OCI-LY3 (cell line): ENCODE results near the gene RPTN.

Experiments used
- H2AFZ ChIP-seq: fragments of 200-600, 300-600 bp; shearing (Covaris generic); 2 replicates; pipeline ENCODE4 v1.6.0; 2014; ENCODE audit warnings: antibody characterized with exemption, low read depth, low read length
- H3K27ac ChIP-seq: fragments of 200-600, 300-600 bp; sonication (generic); 2 replicates; pipeline ENCODE4 v1.5.1; 2014; ENCODE audit warnings: mild to moderate bottlenecking, low read length, moderate library complexity, mixed read lengths
- H3K27me3 ChIP-seq: fragments of 200-600, 300-600 bp; sonication (generic); 2 replicates; pipeline ENCODE4 v1.6.1; 2014; ENCODE audit warnings: low read depth, low read length, mixed read lengths
- H3K36me3 ChIP-seq: fragments of 200-600, 300-600 bp; sonication (generic); replicated peaks from 2 replicates; pipeline ENCODE3; 2014; ENCODE audit warnings: low read depth, low read length, mixed read lengths
- H3K4me1 ChIP-seq: fragments of 300-600, 200-600 bp; sonication (generic); 2 replicates; pipeline ENCODE4 v1.6.1; 2014; ENCODE audit warnings: low read length, mixed read lengths
- H3K4me2 ChIP-seq: fragments of 200-600, 300-600 bp; sonication (generic); 2 replicates; pipeline ENCODE4 v1.6.1; 2014; ENCODE audit warnings: low read length, mixed read lengths
- H3K4me3 ChIP-seq: fragments of 300-600, 200-600 bp; sonication (generic); 2 replicates; pipeline ENCODE4 v1.5.1; 2014; ENCODE audit warnings: antibody characterized with exemption, mild to moderate bottlenecking, low read length, moderate library complexity
- H3K79me2 ChIP-seq: fragments of 300-600, 200-600 bp; shearing (Covaris generic); 2 replicates; pipeline ENCODE4 v1.6.1; 2014; ENCODE audit warnings: mild to moderate bottlenecking, low read length, mixed read lengths
- H3K9ac ChIP-seq: fragments of 300-600, 200-600 bp; shearing (Covaris generic); 2 replicates; pipeline ENCODE4 v1.6.0; 2014; ENCODE audit warnings: mild to moderate bottlenecking, low read length, moderate library complexity
- H3K9me3 ChIP-seq: fragments of 200-600, 300-600 bp; shearing (Covaris generic); 2 replicates; pipeline ENCODE4 v1.6.1; 2014; ENCODE audit warnings: low read length, mixed read lengths; ENCODE audit not compliant: insufficient read depth
- H4K20me1 ChIP-seq: fragments of 200-600, 300-600 bp; sonication (generic); 2 replicates; pipeline ENCODE4 v1.6.1; 2016; ENCODE audit warnings: low read length, mixed read lengths; ENCODE audit not compliant: insufficient read depth
- EZH2phosphoT487 ChIP-seq: fragments of 200-600 bp; shearing (Covaris generic); IDR thresholded peaks from 2 replicates; pipeline ENCODE4 v1.6.1; 2018; ENCODE audit warnings: antibody characterized with exemption, mixed run types, low read depth
- TF ChIP-seq, protein P1 (sequence below): fragments of 200-600, 300-600 bp; sonication (generic); IDR thresholded peaks from 2 replicates; pipeline ENCODE4 v1.5.1; 2014; ENCODE audit warnings: antibody characterized with exemption, low read length, low read depth

Gene RPTN

DNA sequence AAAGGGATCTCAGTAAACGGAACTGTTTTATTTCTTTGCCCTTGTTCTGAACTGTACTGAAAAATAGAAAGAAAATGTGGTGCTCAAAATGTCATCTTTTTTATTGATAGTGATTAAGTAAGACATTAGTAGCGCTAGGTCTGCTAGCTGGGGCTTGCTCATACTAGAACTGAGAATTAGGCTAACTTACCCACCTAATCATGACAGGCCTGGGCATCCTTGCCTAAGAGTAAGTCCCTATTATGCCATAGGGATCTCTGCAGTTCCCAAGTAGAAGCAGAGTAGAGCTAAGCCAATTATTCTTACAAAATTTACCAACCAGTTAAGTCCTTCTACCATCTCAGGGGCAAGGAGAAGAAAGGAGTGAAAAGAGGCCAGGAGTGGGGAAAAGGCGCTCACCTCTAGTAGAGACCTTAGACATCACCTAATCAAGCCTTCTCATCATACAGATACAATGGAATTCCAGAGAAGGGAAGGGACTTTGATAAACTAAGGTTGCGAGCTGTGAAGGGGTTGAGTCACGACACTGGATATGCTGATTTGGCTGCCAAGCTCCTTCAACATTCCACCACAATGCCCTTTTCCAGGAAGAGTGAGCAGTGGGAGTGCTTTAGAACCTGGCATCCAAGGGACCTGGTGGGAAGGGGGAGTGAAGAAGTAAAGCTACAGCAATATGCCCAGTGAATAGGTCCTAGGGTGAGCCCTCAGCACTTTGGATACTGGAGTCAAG lies 27.7 kb upstream of the RPTN start:
- no peak overlapping the region for H2AFZ ChIP-seq
- TF ChIP-seq EZH2phosphoT487 = no peak
- TF ChIP-seq, protein P1, sequence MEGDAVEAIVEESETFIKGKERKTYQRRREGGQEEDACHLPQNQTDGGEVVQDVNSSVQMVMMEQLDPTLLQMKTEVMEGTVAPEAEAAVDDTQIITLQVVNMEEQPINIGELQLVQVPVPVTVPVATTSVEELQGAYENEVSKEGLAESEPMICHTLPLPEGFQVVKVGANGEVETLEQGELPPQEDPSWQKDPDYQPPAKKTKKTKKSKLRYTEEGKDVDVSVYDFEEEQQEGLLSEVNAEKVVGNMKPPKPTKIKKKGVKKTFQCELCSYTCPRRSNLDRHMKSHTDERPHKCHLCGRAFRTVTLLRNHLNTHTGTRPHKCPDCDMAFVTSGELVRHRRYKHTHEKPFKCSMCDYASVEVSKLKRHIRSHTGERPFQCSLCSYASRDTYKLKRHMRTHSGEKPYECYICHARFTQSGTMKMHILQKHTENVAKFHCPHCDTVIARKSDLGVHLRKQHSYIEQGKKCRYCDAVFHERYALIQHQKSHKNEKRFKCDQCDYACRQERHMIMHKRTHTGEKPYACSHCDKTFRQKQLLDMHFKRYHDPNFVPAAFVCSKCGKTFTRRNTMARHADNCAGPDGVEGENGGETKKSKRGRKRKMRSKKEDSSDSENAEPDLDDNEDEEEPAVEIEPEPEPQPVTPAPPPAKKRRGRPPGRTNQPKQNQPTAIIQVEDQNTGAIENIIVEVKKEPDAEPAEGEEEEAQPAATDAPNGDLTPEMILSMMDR = no peak

DNA sequence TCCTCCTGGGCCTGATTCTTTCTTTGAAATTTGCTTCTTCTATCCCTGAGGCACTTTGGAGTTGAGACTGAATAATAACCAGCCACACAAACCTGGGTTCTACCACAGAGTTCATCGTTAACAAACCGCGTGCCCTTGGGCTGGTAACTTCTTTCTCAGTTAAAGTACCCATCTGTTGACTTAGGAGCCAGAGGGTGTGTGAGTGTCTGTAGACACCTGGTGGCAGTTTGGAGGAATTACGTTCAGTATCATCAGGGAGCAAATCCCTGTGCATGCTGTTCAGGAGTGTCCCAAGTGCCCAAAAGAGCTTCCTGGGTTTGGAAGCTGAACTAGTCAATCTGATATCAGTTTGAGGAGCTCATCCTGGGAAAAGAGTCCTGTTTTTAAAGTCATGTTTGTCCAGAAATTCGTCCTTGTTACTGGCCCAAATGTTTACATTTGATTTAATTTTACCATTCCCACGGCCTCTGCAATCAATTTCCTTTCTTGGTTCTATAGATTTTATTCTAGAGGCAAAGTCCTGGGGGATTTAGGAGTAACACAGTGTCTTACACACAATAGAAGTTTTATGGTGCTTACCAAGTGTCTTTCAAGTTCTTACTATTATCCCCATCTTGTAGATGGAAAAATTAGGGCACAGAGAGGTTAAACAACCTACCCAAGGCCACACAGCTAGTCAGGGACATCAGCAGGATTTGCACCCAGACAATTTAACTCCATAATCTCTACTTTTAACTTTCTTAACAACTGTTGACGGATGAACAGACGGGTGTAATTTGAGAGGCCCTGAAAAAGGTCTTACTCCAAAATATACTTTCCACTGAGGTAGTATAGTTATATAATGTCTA lies 26.7 kb upstream of the RPTN start:
- no peak for TF ChIP-seq EZH2phosphoT487
- TF ChIP-seq, protein P1 = peak; percentile 91
- Histone ChIP-seq H3K36me3 (no peaks in the 10 kb centered on the region), H3K9me3 (no peaks in the 10 kb centered on the region), H3K79me2 (no peaks in the 10 kb centered on the region), H4K20me1 (no peaks in the 10 kb centered on the region), H3K9ac (no peak overlapping the region), H3K4me1 (no peaks in the 10 kb centered on the region), H2AFZ (no peak overlapping the region), H3K4me2 (0 out of 2 replicates have a peak overlapping the region, but pooled peaks have one; percentile 6), H3K27me3 (peaks cover 16% of the 10 kb centered on the region), H3K4me3 (no peak overlapping the region), H3K27ac (no peak overlapping the region)

More for the DNA sequence above, 27.7 kb upstream of the RPTN start:
- no peaks in the 10 kb centered on the region for H4K20me1 ChIP-seq
- H3K9me3 ChIP-seq = no peaks in the 10 kb centered on the region
- H3K36me3 ChIP-seq = no peaks in the 10 kb centered on the region
- H3K79me2 ChIP-seq = no peaks in the 10 kb centered on the region
- H3K27me3 ChIP-seq = peaks cover 24% of the 10 kb centered on the region
- H3K4me1 ChIP-seq = no peaks in the 10 kb centered on the region
- H3K9ac ChIP-seq = no peak overlapping the region
- no peak overlapping the region for H3K27ac ChIP-seq
- no peak overlapping the region for H3K4me3 ChIP-seq
- no peak overlapping the region for H3K4me2 ChIP-seq

DNA sequence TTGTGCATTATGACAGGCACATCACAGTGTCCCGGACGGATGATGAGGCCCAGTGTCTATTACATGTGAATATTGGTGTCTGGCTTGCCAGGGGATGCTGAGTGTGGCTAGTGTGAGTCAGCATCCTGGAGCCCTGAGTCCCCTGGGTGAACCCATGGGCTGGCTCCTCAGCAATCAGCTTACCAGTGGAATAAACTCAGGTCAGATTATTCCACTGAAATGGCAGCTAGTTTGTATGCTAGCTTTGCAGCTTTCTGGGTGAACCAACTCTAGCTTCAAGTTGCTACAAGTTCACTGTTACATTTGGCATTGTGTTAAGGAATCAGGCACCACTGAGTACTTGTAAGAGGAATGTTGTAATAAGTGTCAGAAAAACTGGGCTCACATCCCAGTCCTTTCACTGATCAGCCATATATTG lies 23.9 kb upstream of the RPTN start:
- Histone ChIP-seq H3K27me3 (peaks cover 12% of the 10 kb centered on the region; the same call in 1 of the 2 replicates), H3K4me3 (no peak overlapping the region), H2AFZ (no peak overlapping the region), H3K9me3 (no peaks in the 10 kb centered on the region), H3K79me2 (no peaks in the 10 kb centered on the region), H3K9ac (no peak overlapping the region), H3K27ac (no peak overlapping the region), H3K4me1 (no peaks in the 10 kb centered on the region), H3K36me3 (no peaks in the 10 kb centered on the region), H3K4me2 (no peak overlapping the region), H4K20me1 (no peaks in the 10 kb centered on the region)
- TF ChIP-seq, protein P1 = no peak
- no peak for TF ChIP-seq EZH2phosphoT487

DNA sequence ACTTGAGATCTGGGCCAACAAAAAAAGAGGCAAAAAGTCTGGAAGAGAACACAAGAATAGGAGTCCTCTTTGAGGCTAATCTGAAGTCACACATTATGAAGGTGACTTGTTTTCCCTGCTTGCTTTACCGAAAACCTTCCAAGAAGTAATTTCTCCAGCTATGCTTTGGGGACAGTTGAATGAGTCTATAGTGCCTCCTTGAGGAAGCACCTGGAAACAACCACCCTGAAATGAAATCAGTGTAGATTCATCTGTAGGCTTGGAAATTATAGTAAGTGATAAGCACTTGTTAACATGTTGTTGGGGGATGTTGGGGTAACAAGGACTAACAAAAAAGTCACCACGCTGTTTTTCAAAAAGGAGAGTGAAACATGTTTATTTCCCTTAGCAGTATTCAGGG lies 23.4 kb upstream of the RPTN start:
- Histone ChIP-seq H3K36me3 (no peaks in the 10 kb centered on the region), H3K27me3 (peaks cover 12% of the 10 kb centered on the region; the same call in 1 of the 2 replicates), H3K4me1 (no peaks in the 10 kb centered on the region), H4K20me1 (no peaks in the 10 kb centered on the region), H3K4me3 (no peak overlapping the region), H3K9me3 (no peaks in the 10 kb centered on the region), H3K79me2 (no peaks in the 10 kb centered on the region), H3K27ac (no peak overlapping the region), H3K9ac (no peak overlapping the region), H3K4me2 (no peak overlapping the region), H2AFZ (no peak overlapping the region)
- TF ChIP-seq EZH2phosphoT487 = no peak
- TF ChIP-seq, protein P1 = peak; percentile 78
